NCI-H748 (cell line): ENCODE measurements around the gene ABL1.

Experiments
- DNase-seq: peaks from one replicate; lab custom pipeline; 2025; ENCODE audit not compliant: unreplicated experiment; lab: John Stamatoyannopoulos, UW

ABL1 gene

DNA sequence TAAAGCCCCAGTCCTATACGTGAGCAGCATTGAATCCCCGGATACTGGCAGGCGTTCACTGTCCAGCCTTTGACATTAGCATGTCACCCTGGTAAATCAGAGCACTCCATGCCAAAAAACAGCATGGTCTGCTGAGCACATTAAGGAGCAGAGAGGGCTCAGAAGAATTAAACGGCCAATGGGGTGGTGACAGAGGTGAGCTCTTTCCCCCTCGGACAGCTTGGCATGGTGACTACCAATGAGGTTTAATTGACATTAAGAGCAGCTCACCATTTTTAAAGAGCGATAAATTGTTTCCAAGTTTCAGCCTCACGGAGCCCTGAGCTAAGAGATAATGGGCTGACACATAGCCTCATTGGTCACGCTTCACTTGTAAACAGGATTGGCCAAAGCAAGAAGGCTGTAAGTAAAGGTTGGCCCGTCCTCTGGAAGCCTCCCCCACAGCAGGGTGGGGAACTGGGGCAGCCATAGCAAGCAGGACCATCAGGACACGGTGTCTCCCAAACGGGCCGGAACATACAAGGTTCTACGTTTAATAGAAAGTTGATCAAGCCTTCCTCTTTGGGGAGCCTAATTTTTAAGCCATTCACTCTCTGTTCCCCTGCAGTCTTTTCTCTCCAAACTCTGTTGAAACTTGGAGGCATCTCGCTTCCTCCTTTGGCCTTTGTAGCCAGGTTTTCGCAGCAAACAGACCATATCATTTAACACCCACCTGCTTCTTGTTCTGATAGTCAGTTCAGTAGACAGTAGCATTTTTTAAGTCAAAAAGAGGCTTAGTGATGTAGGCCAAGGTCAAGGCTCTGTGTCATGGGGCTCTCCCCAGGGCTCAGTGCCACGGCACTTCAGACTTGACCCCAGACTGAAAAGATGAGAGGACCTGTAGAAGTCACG lies 35.7 kb downstream of the ABL1 start:
- no peak for DNase-seq

DNA sequence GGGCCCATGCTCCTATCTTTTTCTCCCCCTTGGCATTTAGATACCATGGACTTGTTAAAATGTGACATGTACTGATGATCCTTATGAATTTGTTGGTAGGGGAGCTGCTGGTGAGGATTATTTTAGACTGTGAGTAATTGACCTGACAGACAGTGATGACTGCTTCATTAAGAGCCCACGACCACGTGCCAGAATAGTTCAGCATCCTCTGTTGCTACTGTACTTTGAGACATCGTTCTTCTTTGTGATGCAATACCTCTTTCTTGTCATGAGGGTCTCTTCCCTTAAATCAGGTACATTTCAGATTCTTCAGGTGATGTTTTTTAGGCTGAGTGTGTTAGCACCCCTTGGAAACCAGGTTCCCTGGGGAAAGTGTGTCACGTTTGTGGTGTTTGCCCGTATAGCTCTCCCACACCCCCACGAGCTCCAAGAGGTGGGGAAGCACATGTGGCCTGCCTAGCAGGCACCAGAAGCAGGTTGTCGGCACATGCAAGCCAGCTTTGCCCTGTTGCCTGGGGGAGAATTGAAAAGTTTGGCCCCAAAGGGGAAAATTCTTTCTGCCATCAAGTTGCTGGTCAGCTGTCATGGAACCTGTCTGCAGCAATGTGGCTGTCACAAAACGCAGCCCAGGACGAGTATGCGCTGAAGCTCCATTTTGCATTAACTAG lies 36.5 kb downstream of the ABL1 start:
- DNase-seq: no peak

- DNase-seq: no peak
These were observed 37.0 kb downstream of the ABL1 start for GRCh38 chr9:130872093-130872492.

DNA sequence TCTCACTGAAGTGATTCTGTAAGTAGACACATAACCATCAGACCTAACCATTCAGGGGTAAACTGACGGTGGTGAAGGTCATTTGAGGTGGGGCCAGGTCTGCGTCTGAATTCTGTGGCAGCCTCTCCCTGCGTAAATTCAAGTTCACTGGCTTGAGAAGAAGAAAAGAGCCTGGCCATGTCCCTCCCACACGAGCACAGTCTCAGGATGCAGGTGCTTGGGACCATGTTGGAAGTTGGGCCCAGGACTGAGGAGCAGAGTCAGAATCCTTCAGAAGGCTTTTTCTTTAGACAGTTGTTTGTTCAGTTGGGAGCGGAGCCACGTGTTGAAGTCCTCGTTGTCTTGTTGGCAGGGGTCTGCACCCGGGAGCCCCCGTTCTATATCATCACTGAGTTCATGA lies 37.5 kb downstream of the ABL1 start:
- DNase-seq: no peak

GRCh38 chr9:130872912-130873503 lies 38.0 kb downstream of the ABL1 start:
- no peak for DNase-seq

DNA sequence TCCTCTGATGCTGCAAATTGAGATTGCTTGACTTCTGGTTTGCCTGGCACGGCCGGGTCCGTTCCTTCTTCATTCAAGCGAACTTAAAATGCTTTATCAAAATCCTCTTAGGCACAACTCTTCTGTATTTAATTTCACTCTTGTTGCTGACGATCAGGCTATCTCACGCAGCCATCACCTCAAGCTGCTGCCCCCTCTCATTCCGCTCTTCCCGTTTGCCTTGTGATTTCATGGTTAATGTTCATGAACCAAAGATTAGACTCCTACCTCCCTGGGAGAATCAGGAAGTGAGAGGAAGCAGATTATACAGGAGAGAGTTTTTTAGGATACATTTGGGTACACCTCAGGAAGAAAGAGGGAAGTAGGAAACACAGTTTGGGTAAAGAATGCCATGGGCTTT lies 38.9 kb downstream of the ABL1 start:
- DNase-seq: no peak

DNA sequence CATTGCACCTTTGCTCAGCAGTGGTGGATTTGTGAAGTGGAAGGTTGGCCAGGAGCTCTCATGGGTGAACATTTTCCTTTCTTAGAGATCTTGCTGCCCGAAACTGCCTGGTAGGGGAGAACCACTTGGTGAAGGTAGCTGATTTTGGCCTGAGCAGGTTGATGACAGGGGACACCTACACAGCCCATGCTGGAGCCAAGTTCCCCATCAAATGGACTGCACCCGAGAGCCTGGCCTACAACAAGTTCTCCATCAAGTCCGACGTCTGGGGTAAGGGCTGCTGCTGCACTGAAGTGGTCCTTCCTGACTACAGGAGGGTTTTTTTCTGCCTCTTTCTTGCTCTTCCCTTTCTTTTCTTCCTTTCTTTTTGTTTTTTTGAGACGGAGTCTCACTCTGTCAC lies 39.7 kb downstream of the ABL1 start:
- DNase-seq: no peak

DNA sequence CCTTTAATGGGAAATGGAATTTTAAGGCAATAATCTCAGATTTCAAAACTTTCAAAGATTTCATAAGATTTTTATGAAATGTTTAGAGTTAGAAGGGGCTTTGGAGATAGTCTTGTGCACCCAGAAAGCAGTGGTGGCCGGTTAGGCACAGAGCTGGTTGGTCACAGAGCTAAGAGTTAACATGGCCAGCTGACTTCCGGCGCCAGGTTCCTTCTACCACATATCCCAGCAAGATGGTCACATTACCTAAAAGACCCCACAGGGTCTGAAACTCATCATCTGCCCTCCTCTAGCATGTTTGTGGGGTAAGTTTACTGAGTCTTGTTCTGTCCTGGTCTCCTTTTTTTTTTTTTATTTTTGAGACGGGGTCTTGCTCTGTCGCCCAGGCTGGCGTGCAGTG lies 42.2 kb downstream of the ABL1 start:
- DNase-seq: no peak

GRCh38 chr9:130878295-130878694 lies 43.2 kb downstream of the ABL1 start:
- DNase-seq: no peak

GRCh38 chr9:130879863-130880411 lies 44.9 kb downstream of the ABL1 start:
- no peak for DNase-seq

DNA sequence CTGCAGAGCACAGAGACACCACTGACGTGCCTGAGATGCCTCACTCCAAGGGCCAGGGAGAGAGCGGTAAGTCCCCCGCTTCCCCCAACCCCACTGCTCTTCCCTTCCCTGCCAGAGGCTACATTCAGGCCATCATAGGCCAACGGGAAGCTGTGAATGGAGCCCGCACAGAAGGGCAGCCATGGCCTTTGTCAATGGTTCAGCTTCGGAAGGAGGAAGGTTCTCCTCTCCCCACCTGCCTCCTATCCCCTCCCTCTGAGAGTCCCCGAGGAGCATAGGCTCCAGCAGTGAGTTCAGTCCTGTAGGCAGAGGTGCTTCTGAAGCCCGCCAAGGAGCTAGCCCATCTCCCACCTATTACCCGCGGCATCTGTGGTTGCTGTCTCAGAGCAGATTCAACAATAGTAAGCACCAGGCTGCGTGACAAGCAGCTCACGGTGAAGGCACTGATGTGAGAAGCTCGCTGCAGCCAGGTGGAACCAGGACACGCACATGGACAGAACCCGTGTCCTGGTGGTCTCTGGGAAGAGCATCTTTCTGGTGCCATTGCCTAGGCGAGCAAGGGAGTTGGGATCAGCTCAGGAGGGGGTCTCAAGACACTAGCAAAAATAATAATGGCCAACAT lies 45.7 kb downstream of the ABL1 start:
- no peak for DNase-seq

DNA sequence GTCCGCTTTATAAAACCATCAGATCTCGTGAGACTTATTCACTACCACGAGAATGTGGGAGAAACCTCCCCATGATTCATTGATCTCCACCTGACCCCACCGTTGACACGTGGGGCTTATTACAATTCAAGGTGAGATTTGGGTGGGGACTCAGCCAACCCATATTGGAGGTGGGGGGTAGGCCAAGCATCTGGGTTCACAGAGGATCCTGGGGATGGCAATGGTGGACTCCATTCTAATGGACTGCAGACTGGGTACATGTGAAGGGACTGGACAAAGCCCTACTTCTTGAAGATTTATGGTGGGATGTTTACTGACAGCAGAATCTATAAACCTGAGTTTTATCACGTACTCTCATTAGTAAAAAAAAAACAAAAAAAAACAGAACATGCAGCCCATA lies 46.5 kb downstream of the ABL1 start:
- no peak for DNase-seq

GRCh38 chr9:130882696-130883225 lies 47.7 kb downstream of the ABL1 start:
- no peak for DNase-seq

GRCh38 chr9:130883479-130883878 lies 48.4 kb downstream of the ABL1 start:
- DNase-seq: no peak

DNA sequence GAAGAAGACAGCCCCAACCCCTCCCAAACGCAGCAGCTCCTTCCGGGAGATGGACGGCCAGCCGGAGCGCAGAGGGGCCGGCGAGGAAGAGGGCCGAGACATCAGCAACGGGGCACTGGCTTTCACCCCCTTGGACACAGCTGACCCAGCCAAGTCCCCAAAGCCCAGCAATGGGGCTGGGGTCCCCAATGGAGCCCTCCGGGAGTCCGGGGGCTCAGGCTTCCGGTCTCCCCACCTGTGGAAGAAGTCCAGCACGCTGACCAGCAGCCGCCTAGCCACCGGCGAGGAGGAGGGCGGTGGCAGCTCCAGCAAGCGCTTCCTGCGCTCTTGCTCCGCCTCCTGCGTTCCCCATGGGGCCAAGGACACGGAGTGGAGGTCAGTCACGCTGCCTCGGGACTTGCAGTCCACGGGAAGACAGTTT lies 49.1 kb downstream of the ABL1 start:
- no peak for DNase-seq

DNA sequence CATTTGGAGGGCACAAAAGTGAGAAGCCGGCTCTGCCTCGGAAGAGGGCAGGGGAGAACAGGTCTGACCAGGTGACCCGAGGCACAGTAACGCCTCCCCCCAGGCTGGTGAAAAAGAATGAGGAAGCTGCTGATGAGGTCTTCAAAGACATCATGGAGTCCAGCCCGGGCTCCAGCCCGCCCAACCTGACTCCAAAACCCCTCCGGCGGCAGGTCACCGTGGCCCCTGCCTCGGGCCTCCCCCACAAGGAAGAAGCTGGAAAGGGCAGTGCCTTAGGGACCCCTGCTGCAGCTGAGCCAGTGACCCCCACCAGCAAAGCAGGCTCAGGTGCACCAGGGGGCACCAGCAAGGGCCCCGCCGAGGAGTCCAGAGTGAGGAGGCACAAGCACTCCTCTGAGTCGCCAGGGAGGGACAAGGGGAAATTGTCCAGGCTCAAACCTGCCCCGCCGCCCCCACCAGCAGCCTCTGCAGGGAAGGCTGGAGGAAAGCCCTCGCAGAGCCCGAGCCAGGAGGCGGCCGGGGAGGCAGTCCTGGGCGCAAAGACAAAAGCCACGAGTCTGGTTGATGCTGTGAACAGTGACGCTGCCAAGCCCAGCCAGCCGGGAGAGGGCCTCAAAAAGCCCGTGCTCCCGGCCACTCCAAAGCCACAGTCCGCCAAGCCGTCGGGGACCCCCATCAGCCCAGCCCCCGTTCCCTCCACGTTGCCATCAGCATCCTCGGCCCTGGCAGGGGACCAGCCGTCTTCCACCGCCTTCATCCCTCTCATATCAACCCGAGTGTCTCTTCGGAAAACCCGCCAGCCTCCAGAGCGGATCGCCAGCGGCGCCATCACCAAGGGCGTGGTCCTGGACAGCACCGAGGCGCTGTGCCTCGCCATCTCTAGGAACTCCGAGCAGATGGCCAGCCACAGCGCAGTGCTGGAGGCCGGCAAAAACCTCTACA lies 49.8 kb downstream of the ABL1 start:
- no peak for DNase-seq

- no peak for DNase-seq
These were observed 50.7 kb downstream of the ABL1 start for GRCh38 chr9:130885484-130886375.

DNA sequence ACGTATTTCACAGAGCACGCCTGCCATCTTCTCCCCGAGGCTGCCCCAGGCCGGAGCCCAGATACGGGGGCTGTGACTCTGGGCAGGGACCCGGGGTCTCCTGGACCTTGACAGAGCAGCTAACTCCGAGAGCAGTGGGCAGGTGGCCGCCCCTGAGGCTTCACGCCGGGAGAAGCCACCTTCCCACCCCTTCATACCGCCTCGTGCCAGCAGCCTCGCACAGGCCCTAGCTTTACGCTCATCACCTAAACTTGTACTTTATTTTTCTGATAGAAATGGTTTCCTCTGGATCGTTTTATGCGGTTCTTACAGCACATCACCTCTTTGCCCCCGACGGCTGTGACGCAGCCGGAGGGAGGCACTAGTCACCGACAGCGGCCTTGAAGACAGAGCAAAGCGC lies 51.9 kb downstream of the ABL1 start:
- DNase-seq: no peak
